Myocyte (in vitro differentiated cells): ENCODE results near the gene OR10R2. TPM values are rescaled to one million over a fixed set of nuclear protein-coding genes. Genes with fewer than 3 reads are reported as not detected.
"Not testable (repeated sequence)": the region's sequence is repeated elsewhere in the genome, so short reads cannot be mapped to it uniquely, and the experiment has no call there.

Experiments
- DNase-seq: peaks from one replicate; pipeline ENCODE4 v3.0.0-alpha.2; 2012; ENCODE audit warnings: low read depth
- polyA plus RNA-seq: library from polyadenylated mRNA; unstranded; fragments of >200 nt; gene quantifications from one replicate; pipeline ENCODE4 v1.2.1, GENCODE V29; 2012; ENCODE audit warnings: missing spikeins
- total RNA-seq: library from RNA; depleted of rRNA; stranded (reverse); fragments of >200 nt; gene quantifications from 2 replicates; pipeline ENCODE4 v1.2.3, GENCODE V29; 2014

OR10R2 gene
- not detected in 2 replicates for total RNA-seq
- not detected for polyA plus RNA-seq

GRCh38 chr1:158471920-158472319, at the start of gene OR10R2:
Gene OR10R2 (plus strand): TSS chr1:158472220. CDS start chr1:158472326, 106 bp downstream.
- no peak for DNase-seq

GRCh38 chr1:158425027-158425426, 47.0 kb upstream of the OR10R2 start:
- no peak for DNase-seq

- no peak for DNase-seq
These were observed 45.9 kb upstream of the OR10R2 start, which contains the start of gene OR10K2 for GRCh38 chr1:158426137-158426536. Gene OR10K2 (minus strand): TSS chr1:158426237. CDS start chr1:158420866, 5,371 bp downstream.

GRCh38 chr1:158430163-158430562, 41.9 kb upstream of the OR10R2 start:
- DNase-seq, result not testable (repeated sequence)

- no peak for DNase-seq
These were observed 37.3 kb upstream of the OR10R2 start for GRCh38 chr1:158434741-158435140.

- DNase-seq, result no peak
These were observed 26.6 kb upstream of the OR10R2 start for GRCh38 chr1:158445376-158445775.

- no peak for DNase-seq
These were observed 17.5 kb upstream of the OR10R2 start for GRCh38 chr1:158454537-158454936.

- DNase-seq, result no peak
These were observed 14.8 kb upstream of the OR10R2 start for GRCh38 chr1:158457246-158457645.

- no peak for DNase-seq
These were observed 13.8 kb upstream of the OR10R2 start for GRCh38 chr1:158458263-158458662.

GRCh38 chr1:158461534-158461933, 10.5 kb upstream of the OR10R2 start, which contains the start of gene OR10K1:
Gene OR10K1 (plus strand): TSS chr1:158461834. CDS start chr1:158465562, 3,728 bp downstream.
- DNase-seq, result no peak

- DNase-seq, result no peak
These were observed 13.4 kb downstream of the OR10R2 start for GRCh38 chr1:158485455-158485854.

GRCh38 chr1:158491316-158491715, 19.3 kb downstream of the OR10R2 start:
- DNase-seq, result no peak

GRCh38 chr1:158493054-158493453, 21.0 kb downstream of the OR10R2 start:
- DNase-seq, result no peak

GRCh38 chr1:158494796-158495195, 22.8 kb downstream of the OR10R2 start:
- DNase-seq, result no peak

GRCh38 chr1:158496374-158496773, 24.4 kb downstream of the OR10R2 start:
- peak; percentile 10 for DNase-seq

GRCh38 chr1:158506369-158506987, 34.5 kb downstream of the OR10R2 start:
- no peak for DNase-seq

GRCh38 chr1:158507511-158507910, 35.5 kb downstream of the OR10R2 start:
- DNase-seq, result no peak

- DNase-seq, result no peak
These were observed 37.6 kb downstream of the OR10R2 start for GRCh38 chr1:158509471-158510156.

- no peak for DNase-seq
These were observed 44.9 kb downstream of the OR10R2 start for GRCh38 chr1:158516966-158517365.

- no peak for DNase-seq
These were observed 48.0 kb downstream of the OR10R2 start for GRCh38 chr1:158520021-158520420.

GRCh38 chr1:158520955-158521665, 49.1 kb downstream of the OR10R2 start:
- DNase-seq, result no peak

GRCh38 chr1:158521666-158522058, 49.6 kb downstream of the OR10R2 start:
- no peak for DNase-seq
